BJ (cell line): ENCODE data around the gene BHLHA9. TPM values are rescaled to one million over a fixed set of nuclear protein-coding genes. Genes with fewer than 3 reads are reported as not detected.
"Not testable (repeated sequence)": the region's sequence is repeated elsewhere in the genome, so short reads cannot be mapped to it uniquely, and the experiment has no call there.

Experiments
- CTCF ChIA-PET: fragments of 350-600 bp; formaldehyde crosslinking; extraction: SDS; loops from one replicate; lab custom pipeline; 2021; ENCODE audit warnings: antibody characterized with exemption, inconsistent platforms; lab: Yijun Ruan, JAX
- POLR2A ChIA-PET: fragments of 300-600 bp; sonication (Branson Sonifier 250); formaldehyde crosslinking; extraction: SDS; loops from one replicate; lab custom pipeline; 2021; ENCODE audit warnings: antibody characterized with exemption; lab: Charles Lee
- DNase-seq: peaks from one replicate; pipeline ENCODE4 v3.0.0-alpha.2; 2011; ENCODE audit warnings: low read depth
- H3K27me3 ChIP-seq: 2 replicates; pipeline ENCODE4 v1.6.0; 2011; ENCODE audit warnings: low read length; ENCODE audit not compliant: control insufficient read depth, insufficient read depth
- H3K36me3 ChIP-seq: 2 replicates; pipeline ENCODE4 v1.5.1; 2011; ENCODE audit warnings: low read length; ENCODE audit not compliant: control insufficient read depth, insufficient read depth
- H3K4me3 ChIP-seq: 2 replicates; pipeline ENCODE4 v1.5.1; 2011; ENCODE audit warnings: low read depth, mild to moderate bottlenecking, control low read depth, low read length
- CTCF ChIP-seq: IDR thresholded peaks from 2 replicates; pipeline ENCODE4 v1.5.1; 2011; ENCODE audit warnings: low read depth, mild to moderate bottlenecking, control low read depth, inconsistent platforms, low read length, moderate library complexity; ENCODE audit not compliant: insufficient read depth
- polyA plus RNA-seq: library from polyadenylated mRNA; depleted of rRNA; stranded (reverse); fragments of >200 nt; gene quantifications from 2 replicates; pipeline ENCODE4 v1.2.3, GENCODE V29; 2011

Gene BHLHA9
- polyA plus RNA-seq, 1 experiment = not detected

- no peaks in the 10 kb centered on the region for H3K36me3 ChIP-seq
- no peak for TF ChIP-seq CTCF
- CTCF ChIA-PET = no interaction called here
- no peak for DNase-seq
- H3K4me3 ChIP-seq = no peak overlapping the region
- peaks cover 3% of the 10 kb centered on the region for H3K27me3 ChIP-seq
- POLR2A ChIA-PET = no interaction called here
Observed at GRCh38 chr17:1304522-1304921, 34.3 kb downstream of the BHLHA9 start.

GRCh38 chr17:1304962-1305563 is 34.8 kb downstream of the BHLHA9 start:
- ChIA-PET CTCF (interaction anchor here (0.6 kb wide), 1 partner anchor 36 kb away, joined by 3 read pairs; no protein-coding TSS in a partner anchor), POLR2A (no interaction called here)
- H3K4me3 ChIP-seq = no peak overlapping the region
- DNase-seq = no peak
- H3K27me3 ChIP-seq = peaks cover 2% of the 10 kb centered on the region
- TF ChIP-seq CTCF = no peak
- no peaks in the 10 kb centered on the region for H3K36me3 ChIP-seq

GRCh38 chr17:1307829-1308228 is 37.6 kb downstream of the BHLHA9 start:
- H3K27me3 ChIP-seq, H3K36me3 ChIP-seq, POLR2A ChIA-PET, CTCF ChIA-PET, H3K4me3 ChIP-seq, DNase-seq: not testable (repeated sequence)

- DNase-seq = no peak
- no peak overlapping the region for H3K4me3 ChIP-seq
- H3K27me3 ChIP-seq = peaks cover 1% of the 10 kb centered on the region
- POLR2A ChIA-PET = no interaction called here
- TF ChIP-seq CTCF = no peak
- no peaks in the 10 kb centered on the region for H3K36me3 ChIP-seq
- CTCF ChIA-PET = no interaction called here
Observed at GRCh38 chr17:1312261-1312870, 42.1 kb downstream of the BHLHA9 start.

GRCh38 chr17:1313270-1314005 is 43.2 kb downstream of the BHLHA9 start:
- Histone ChIP-seq H3K27me3 (peaks cover 1% of the 10 kb centered on the region), H3K36me3 (no peaks in the 10 kb centered on the region), H3K4me3 (no peak overlapping the region)
- DNase-seq = no peak
- no peak for TF ChIP-seq CTCF
- ChIA-PET CTCF (no interaction called here), POLR2A (no interaction called here)
